ENCODE data around the gene OTOG.

Gene OTOG

DNA sequence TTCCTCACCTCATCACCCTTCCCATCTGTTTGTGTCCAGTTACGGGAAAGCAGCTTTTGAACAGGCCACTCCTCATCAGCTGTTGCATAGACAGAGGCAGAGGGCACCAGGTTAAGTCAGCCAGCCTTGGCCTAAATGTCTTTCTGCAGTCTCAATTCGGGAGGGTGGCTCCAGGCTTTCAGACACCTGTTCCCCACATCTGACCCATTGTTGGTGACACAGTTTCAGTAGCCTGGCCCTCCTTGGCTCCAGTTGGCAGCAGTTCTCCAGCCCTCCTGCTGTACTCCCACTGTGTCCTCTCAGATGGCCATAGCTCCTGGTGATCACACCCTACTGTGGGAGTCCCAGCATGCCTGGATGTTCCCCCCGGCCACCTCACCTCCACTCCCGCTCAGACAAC, 101.5 kb downstream of the OTOG start:
- no peak for DNase-seq

DNA sequence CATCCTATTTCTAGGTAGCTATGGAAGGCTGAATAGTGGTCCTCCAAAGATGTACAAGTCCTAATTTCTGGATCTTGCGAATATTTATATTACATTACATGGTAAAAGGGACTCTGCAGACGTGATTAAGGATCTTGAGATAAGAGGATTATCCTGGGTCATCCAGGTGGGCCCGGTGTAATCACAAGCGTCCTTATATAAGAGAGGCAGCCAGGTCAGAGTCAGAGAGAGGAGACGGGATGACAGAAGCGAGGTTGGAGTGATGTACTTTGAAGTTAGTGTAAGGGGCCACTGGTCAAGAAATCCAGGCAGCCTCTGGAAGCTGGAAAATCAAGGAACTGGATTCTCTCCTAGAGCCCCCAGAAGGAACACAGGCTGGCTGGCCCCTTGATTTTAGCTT, 102.2 kb downstream of the OTOG start:
- DNase-seq = no peak

DNA sequence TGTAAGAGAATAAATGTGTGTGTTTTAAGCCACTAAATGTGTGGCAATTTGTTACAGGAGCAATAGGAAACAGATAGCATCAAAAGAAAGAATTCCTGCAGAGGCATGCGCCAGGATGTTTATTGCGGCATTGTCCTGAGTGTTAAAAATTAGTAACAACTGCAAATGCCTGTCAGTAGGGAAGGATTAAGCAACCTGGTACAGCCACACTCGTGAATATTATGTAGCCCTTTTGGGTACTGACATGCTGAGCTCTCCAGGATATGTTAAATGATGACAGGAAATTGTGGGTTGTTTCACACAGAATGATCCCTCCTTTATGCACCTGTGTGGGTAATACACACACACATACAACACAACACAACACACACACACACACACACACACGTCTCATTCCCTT, 102.6 kb downstream of the OTOG start:
- no peak for DNase-seq

DNA sequence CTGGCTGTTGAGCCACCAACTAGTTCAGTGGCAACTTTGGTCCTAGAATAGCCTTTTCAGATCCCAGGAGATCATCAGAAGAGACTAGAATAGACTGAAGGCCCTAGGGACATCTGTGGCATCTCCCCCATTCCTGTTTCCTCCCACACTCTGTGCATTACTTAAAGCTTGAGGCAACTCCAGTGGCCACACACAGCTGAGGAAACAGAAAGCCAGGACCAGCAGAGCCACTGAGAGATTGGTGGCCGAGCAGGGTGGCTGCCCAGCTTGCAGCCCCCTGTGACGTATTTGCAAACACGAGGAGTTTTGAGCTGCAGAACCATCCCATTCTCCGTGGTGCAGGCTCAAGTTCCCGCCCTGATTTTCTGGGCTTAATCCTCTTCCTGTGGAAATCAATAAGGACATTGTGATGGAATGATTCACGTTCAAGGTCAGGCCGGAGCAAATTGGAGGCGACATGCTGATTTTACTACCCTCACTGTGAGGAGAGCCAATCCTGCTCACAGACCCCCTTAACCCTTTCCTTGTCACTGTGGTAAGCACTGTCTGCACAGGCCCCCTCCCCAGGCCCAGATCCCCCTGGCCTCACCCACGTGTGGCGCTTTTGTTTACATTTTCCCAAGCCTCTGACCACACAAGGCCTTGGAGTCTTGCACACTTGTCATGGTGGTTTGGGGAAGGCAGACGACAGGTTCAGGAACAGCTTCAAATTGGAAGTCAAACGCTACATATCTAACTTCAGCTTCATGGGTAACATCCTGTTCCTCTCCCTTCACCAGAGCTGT, 103.3 kb downstream of the OTOG start:
- DNase-seq = no peak

DNA sequence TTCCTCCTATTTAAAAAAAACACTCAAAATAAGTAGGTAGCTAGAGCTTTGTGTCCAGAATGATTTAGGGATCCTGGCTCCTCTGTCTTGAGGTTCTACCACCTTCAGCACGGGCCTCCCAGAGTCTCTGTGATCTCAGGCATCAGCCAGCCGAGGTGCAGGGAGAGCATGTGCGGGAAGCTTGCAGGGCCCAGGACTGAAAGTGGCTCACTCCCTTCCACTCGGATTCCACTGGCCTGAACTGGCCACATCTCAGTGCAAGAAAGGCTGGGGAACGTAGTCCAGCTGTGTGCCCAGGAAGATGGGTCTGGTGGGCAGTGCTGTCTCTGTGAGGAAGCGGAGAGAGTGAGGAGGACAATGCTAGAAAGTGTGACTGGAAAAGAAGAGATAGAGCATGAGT, 104.0 kb downstream of the OTOG start:
- no peak for DNase-seq

DNA sequence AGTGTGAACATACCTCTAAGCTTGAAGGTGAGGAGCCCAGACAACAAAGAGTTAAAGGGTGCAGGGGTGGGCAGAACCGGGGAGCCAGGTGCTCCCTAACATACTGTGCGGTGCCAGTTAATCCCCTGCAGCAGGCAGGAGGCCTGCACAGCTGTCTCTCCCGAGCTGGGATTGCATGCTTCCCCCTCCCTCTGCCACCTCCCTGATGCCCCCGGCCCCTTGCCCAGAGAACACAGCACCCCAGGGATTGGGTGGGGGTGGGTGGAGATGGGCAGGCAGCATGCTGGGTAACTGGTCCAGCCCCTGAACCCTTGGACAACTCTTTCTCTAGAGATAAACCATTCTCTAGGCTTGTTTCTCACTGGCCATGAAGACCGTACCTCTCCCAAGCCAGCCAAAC, 104.6 kb downstream of the OTOG start:
- no peak for DNase-seq

DNA sequence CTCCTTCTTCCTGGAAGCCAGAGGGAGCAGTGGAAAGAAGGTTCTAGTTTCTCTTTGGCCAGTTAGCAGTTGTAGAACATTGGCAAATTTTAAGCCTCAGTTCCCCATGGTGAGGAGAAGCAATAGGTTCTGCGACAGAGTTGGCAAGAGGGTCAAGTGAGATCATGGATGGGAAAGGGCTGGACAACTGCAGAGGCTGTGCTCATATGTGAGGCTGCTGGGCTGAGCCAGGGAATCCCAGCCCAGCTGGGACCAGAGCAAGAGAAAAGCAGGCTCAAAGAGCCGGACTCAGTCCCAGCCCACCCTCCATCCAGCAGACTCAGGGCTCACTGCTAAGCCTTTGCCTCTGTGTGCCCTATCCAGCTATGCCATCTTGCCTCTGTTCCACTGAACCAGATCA, 105.5 kb downstream of the OTOG start:
- DNase-seq = no peak

DNA sequence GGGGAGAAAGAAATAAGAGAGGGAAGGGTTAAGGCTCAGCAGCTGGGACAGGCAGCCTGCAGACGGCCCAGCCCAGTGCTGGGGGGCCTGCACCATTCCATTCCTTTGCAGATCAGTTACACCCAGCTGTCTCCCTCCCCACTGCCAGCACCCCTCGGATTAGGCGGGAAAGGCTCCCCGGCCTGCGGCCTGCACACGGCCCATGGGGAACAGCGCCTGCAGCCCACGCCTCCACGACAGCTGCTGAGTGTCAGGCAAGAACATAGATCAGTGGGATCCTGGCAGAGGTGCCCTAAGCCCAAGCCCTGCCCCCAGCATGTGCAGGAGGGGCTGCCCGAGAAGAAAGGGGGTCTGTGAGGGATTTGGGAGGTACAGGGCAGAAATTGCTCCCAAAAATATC, 106.6 kb downstream of the OTOG start:
- DNase-seq = no peak

DNA sequence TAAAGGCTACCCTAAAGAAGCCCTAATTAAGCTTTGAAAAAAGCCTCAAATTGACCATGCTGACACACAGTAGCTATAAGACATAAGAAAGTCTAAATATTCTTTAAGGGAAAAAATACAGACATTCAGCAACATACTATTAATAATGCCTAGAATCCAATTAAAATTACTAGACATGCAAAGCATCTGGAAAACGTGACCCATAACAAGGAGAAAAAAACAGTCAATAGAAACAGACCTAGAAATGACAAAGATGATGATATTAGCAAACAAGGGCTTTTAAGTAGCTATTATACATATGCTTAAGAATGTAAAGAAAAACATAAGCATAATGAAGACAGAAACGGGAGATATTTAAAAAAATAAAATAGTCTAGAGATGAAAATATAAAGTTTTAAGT, 108.6 kb downstream of the OTOG start:
- DNase-seq = no peak

DNA sequence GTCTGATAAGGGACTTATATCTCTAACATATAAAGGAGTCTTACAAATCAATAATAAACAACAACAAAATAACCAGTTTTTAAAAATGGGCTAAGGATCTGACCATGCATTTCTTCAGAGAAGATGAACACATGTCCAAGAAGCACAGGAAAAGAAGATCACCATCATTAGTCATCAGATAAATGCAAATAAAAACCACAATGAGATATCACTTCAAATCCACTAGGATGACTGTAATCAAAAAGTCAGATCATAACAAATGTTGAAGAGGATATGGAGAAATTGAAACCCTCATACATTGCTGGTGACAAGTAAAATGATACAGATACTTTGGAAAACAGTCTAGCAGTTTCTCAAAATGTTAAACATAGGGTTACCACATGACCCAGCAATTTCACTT, 111.2 kb downstream of the OTOG start:
- no peak for DNase-seq

DNA sequence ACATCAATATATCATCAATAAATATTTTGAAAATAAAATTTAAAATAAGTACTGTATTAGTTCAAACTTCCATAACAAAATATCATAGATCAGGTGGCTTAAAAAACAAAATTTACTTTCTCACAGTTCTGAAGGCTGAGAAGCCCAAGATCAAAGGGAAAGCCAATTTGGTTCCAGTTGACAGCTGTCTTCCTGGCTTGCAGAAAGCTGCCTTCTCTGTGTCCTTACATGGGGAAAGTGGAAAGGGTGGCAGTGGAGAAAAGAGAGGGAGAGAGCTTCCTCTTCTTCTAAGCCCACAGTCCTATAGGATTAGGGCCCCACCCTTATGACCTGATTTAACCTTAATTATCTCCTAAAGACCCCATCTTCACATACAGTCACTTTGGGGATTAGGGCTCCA, 121.1 kb downstream of the OTOG start:
- DNase-seq = no peak

DNA sequence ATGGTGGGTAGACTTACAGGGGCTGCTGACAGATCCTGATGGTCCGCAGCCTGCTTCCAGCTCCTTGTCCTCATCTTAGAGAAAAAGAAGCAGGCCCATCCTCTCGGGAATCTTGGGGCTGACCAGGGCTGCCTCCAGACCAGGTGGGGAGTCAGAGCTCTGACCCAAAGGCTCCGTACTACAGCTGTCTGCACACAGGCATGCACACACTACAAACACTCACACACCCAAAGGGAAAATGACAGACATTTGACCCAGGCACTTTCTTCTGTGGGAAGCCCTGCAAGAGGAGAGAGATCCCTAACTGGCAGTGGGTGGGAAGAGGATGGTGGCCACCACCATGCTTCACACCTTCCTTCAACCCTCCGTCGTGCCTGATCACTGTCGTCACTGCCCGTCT, 125.4 kb downstream of the OTOG start:
- DNase-seq = no peak

DNA sequence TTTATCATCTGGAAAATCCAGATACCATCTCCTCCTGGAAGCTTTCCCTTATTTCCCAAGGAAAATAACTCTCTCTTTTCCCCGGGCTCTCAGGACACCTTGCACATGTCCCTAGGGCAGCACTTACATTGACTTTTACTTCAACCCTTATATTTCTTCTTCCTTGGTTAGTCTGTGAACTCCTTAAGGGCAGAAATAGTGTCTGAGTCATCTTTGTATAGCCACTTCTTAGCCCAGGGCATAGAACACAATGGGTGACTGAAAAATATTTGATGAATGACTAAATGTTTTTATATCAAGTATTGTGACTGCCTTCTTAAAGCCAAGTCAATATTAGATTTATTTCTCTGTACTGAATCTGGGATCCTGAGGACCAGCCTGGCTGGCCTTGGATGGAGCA, 126.9 kb downstream of the OTOG start:
- no peak for DNase-seq

DNA sequence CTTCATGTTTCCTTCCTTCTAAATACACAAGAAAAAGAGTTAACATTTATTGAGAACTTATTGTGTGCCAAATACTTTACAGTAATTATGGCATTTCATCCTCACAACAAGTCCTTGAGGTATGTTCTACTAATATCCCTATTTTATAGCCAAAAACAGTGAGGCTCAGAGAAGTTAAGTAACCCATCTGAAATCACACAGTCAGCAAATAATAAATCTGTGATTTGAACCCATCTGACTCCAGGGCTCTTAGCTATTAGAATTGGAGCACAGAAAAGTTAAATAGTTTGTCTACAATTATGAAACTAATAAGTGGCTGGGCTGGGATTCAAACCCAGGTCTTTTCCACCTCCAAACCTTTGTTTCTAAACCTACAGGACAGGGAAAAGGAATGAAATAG, 135.8 kb downstream of the OTOG start:
- DNase-seq = no peak

DNA sequence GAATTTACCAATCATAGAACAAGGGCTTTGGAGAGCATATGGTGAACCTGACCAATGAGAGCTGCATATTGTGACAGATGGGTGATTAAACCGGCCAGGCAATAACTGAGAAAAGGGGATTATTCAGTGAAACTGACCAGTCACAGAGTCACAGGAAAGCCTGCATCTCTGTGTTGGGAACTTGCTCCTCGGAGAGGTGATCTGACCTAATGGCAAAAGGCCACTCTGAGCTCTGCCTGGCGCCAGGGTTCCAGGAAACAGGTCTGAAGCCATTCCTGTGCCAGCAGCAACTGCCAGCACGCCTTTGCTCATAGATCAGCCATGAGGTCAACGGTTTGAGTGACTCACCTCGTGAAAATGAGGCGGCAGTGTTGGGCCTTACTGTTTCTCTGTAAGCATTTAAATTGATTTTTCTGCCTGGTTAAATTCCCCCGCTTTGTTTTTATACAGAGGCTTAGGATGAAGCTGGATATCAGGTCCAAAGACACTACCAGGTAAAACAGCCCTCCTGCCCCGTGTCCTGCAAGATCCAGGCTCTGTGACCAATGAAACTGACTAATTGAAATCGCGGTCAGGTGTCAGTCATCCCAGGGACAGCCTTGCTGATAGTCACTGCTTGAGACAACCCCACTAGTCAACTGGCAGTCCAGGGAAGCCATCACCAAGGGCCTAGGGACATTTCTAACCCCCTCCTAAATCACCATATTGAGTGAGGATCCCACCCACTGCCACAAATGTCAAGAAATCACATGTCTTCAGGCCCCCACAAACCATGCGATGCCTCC, 136.5 kb downstream of the OTOG start:
- no peak for DNase-seq

DNA sequence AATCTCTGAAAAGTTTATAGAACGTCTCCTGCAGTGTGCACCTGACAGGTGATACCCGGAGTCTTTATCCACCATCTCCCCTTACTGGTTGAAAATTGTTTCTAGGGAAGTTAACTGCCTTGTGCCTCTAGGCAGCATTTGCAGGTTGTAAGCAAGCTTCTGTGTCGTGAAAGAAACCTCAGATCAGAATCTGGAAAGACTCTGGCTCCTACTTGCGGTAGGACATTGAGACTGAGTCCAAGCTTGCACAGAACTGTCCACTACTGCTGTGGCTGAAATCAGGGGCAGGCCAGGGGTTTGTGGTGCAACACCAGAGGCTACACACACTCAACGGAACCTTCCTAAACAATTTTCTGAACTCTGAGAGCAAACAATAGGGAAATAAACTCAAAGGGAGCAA, 137.5 kb downstream of the OTOG start:
- no peak for DNase-seq

DNA sequence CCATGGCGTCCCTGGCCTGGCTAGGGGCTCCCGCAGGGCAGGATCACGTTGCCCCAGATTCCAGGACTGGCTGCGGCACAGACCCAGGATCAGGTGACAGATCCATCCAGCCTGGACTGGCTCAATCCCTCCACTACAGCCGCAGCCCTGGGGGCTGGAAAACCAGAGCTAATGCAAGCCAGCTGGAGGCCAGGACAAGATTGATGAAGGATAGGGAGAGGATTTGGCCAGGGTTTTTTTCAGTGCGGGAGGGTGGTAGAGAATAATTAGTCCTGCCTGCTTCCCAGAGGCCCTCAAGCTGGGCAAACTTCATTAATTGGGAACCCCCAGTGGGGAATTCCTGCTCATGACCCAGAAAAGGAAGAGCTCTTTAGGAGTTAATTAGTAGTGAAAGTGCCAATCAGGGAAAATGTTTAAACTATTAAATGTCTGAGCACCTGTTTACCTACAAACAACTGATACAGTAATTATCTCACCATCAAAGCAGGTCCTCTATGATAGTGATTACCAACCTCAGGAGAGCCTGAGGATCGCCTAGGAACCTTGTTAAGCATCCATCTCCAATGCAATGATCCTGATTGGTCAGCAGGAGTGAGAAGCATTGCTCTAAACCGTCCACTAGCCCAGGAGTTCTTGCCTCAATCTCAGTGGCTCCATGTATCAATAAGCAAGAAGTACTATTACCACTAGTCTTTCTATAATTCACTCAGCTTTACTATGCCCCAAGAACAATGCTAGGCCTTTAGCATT, 139.3 kb downstream of the OTOG start:
- DNase-seq = no peak

DNA sequence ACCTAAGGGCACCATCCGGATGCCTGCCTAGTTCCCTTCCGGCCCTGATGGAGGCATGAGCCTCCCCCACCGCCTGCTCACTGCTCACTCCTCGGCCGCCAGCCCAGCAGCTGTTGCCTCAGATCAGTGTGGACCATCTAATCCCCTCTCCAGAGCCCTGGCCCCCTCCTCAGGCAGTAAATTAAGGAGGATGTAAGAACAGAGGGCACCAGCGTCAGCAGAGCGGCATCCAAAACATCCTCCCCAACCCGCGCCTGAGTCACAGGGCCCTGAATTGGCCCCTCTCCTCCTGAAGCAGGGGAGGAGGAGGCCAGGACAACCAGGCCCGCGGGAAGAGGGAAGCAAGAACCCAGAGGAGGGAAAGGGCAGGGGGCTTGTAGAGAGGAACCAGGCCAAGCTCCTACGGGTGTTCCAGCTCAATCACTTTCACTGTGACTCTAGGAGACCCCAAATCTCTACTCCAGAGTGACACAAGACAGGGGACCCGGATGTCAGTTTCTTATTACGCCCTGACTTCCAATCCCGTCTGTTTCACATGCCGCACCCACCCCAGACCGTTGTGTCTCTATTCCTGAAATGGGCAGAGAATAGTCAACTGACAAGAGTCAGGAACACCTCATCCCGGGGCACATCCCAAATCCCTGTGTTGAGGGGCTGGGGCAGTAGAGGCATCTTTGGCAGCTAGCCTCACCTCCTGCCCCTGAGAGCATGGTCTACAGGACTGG, 141.0 kb downstream of the OTOG start:
- DNase-seq = no peak

DNA sequence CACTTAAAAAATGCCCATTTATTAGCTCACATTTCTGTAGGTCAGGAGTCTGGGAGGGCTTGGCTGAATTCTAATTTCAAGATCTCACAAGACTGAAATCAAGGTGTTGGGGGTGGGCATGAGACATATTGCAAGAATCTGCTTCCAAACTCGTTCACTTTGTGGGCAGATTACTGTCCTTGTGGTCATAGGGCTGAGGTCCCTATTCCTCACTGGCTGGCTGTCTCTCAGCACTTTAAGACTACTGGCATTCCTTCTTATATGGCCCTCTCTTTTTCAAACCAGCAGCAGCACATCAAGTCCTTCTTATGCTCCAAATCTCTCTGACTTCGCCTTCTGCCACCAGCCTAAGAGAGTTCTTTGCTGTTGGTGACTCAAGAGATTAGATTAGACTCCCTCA, 144.5 kb downstream of the OTOG start:
- DNase-seq = no peak

DNA sequence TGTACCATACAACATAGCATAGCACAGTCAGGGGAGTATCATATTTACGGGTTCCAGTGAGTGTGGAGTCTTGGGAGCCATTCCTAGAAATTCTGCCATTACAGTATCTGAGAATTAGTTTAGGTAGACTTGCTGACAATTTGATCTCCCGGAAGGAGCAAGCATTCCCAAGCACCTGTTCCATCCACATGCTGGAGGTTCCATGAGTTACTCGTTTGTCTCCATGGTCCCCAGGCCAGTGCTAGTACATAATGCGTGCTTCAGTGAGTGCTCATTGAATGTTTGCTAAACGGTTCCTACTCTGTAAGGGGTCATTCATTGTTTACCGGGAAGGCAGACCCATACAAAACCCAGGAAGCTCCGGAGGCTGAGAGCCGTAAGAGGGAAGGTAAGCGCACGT, 144.9 kb downstream of the OTOG start:
- no peak for DNase-seq

DNA sequence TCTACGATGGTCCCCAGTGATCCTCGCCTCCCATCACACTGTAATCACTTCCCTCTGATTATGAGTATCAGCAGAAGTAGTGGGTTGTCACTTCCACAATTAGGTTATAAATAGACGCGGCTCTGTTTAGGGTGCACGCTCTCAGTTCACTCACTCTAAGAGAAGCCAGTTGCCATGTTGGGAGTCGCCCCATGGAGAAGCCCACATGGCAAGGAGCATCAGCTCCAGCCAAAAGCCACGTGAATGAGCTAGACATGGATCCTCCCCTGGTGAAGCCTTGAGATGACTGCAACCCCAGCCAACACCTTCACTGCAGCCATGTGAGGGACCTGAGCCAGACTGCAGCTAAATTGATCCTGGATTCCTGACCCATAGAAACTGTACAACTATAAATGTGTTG, 145.9 kb downstream of the OTOG start:
- no peak for DNase-seq

DNA sequence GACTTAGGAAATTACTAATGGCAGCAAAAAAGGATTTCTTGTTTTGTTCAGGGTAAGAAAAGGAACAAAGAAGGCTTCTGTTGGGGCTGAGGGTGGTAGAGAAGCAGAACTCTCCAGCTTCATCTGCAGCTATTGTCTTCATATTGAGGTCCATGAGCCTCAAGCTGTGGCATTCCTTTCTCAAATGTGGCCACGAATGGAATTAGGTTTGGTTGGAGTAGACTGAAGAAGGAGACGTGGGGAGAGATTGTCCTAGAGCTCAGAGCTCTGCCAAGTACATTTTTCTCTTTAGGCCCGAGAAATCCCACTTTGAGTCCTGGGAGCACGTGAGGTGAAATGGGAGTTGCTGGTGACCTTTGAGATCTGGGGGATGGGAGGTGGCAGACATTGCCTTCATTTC, 146.5 kb downstream of the OTOG start:
- DNase-seq = no peak
